ENCODE measurements around the gene IFT43.

GRCh38 chr14:76057914-76058313, 72.4 kb downstream of the IFT43 start:
- TF ChIP-seq CTCF (conservative IDR thresholded peaks at IDR 0.05) (no peak), ZFX (IDR thresholded peaks at IDR 0.05) (no peak)
